ENCODE data around the gene TMEM140.

TMEM140 gene

GRCh38 chr7:135177028-135177696 lies 29.3 kb downstream of the TMEM140 start:
- no peak for DNase-seq

GRCh38 chr7:135178364-135178763 lies 30.5 kb downstream of the TMEM140 start:
- no peak for DNase-seq

GRCh38 chr7:135179321-135179925 lies 31.6 kb downstream of the TMEM140 start:
- no peak for DNase-seq

GRCh38 chr7:135180122-135180521 lies 32.2 kb downstream of the TMEM140 start:
- no peak for DNase-seq

GRCh38 chr7:135181261-135181928 lies 33.5 kb downstream of the TMEM140 start:
- no peak for DNase-seq

- no peak for DNase-seq
Observed at GRCh38 chr7:135181929-135182678, 34.2 kb downstream of the TMEM140 start.

- no peak for DNase-seq
Observed at GRCh38 chr7:135183478-135183877, 35.6 kb downstream of the TMEM140 start.

GRCh38 chr7:135184254-135184841 lies 36.5 kb downstream of the TMEM140 start:
- no peak for DNase-seq

- DNase-seq = no peak
Observed at GRCh38 chr7:135185471-135186260, 37.8 kb downstream of the TMEM140 start.

- DNase-seq = no peak
Observed at GRCh38 chr7:135186261-135186540, 38.3 kb downstream of the TMEM140 start.

GRCh38 chr7:135186841-135187253 lies 39.0 kb downstream of the TMEM140 start:
- DNase-seq = no peak

- DNase-seq = no peak
Observed at GRCh38 chr7:135188298-135188984, 40.6 kb downstream of the TMEM140 start.

GRCh38 chr7:135189221-135189662 lies 41.4 kb downstream of the TMEM140 start:
- no peak for DNase-seq

- DNase-seq = no peak
Observed at GRCh38 chr7:135189961-135190360, 42.1 kb downstream of the TMEM140 start.

- no peak for DNase-seq
Observed at GRCh38 chr7:135190703-135191102, 42.8 kb downstream of the TMEM140 start.

- DNase-seq = no peak
Observed at GRCh38 chr7:135192914-135193536, 45.2 kb downstream of the TMEM140 start.

GRCh38 chr7:135193615-135194081 lies 45.8 kb downstream of the TMEM140 start:
- DNase-seq = no peak

GRCh38 chr7:135194494-135195095 lies 46.7 kb downstream of the TMEM140 start:
- no peak for DNase-seq

GRCh38 chr7:135195156-135195555 lies 47.3 kb downstream of the TMEM140 start:
- no peak for DNase-seq

- no peak for DNase-seq
Observed at GRCh38 chr7:135195968-135196629, 48.2 kb downstream of the TMEM140 start.

All from inflammatory macrophage treated with lipopolysaccharide for 1 hour (primary cell).